Measurements from ENCODE around the gene ZNF468.
"Not testable (repeated sequence)": the region's sequence is repeated elsewhere in the genome, so short reads cannot be mapped to it uniquely, and the experiment has no call there.

ZNF468 gene

DNA sequence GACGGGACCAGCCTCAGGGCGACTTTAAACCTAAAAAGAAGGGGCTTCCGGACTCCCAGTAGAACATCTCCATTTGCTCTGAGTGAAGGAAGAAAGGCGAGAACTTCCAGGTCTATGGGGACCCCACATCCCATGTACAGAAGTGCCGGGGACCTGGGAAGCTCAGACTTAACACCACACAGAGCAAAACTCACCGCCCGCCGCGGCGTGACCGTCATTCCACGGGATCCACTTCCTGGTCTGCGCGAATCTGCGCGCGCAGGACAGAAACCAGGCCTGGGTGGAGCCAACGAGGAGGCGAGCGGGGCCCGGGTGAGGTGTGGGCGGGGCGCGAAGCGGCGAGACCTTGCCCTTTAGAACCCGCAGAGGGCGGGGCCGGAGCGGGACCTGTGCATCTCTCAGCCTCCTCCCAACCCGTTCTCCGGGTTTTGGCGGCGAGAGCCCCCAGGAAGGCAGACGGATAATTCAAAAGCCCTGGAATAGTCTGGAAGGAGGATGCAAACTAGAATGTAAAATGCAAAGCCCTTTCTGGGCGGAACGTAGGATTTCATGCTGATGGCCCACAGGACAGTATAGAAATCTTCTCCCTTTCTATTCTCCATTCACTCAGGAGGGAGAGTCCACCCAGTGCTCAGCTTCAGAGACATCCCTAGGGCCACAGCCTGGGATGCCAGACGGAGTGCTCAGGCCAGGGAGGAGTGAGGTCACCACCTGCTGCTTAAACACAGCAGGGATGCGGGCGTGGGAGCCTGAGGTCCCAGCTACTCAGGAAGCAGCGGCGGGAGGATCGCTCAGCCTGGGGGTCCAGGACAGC, at the start of gene ZNF468:
ZNF468 (minus strand) TSS at position 242 of the 814 bp plus-strand sequence. CDS start 3,347 bp downstream, outside the sequence.
- DNase-seq, result peak; percentile 79

DNA sequence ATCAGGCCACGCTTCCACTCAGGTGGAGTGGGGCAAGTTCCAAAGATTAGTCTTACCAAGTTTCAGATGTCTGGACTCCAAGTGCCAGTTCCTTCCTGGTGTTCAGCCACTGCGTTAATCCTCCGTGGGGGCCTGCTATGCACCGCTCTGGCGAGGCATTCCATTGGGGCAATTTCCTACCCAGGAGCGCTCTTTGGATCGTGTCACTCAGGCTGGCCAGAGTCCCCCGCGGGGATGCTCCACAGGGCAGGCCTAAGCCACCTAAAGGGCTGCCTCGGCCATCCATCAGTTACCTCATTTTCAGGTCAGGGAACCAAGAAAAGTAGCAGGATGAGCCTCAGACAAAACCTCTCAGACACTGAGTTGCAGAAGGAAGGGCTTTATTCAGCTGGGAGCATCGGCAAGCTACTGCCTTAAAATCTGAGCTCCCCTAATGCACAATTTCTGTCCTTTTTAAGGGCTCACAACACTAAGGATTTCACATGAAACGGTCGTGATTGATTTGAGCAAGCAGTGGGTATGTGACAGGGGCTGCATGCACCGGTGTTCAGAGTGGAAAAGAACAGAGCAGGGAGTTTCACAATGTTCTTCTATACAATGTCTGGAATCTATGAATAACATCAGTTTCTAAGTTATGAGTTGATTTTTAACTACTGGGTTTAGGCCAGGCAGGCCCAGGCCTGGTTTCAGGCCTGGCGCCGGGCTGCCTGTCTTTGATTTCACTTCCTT, 46.8 kb upstream of the ZNF468 start:
- not testable (repeated sequence) for DNase-seq

DNA sequence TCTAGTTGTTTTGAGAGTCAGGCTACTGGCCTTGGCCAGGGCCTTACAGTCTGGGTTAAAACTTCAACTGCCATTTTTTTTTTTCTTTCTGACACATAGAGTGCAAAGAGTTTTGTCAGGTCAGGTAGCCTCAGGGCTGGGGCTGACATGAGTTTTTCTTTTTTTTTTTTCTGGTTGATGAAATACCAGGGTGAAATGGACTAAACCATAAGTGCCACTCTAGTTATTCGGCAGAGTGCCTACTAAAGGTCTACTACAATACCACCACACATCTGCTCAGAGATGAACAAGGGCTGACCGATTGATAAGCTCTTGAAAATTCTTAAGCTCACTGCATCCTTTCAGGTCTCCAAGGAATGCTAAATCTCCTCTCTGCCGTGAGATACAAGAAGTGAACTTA, 44.4 kb upstream of the ZNF468 start:
- DNase-seq, result no peak

DNA sequence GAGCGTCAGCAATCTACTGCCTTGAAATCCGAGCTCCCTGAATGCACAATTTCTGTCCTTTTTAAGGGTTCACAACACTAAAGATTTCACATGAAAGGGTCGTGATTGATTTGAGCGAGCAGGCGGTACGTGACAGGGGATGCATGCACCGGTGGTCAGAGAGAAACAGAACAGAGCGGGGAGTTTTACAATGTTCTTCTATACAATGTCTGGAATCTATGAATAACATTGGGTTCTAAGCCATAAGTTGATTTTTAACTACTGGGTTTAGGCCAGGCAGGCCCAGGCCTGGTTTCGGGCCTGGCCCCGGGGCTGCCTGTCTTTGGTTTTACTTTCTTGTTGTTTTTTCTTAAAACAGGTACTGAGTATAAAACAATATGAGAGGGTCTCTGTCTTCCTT, 41.2 kb upstream of the ZNF468 start:
- not testable (repeated sequence) for DNase-seq

DNA sequence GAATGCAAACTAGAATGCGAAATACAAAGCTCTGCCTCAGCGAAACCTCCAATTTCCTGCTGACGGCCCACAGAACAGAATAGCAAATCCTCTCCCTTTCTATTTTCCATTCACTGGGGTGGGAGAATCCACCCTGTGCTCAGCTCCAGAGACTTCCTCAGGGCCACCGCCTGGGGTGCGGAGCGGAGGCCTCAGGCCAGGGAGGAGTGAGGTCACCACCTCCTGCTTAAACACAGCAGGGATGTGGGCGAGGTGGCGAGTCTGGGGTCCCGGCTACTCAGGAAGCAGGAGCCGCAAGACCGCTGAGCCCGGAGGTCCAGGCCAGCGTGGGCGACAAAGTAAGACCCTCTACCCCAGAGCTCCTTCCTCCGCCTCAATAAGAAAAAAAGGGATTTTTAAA, 40.7 kb upstream of the ZNF468 start:
- no peak for DNase-seq

DNA sequence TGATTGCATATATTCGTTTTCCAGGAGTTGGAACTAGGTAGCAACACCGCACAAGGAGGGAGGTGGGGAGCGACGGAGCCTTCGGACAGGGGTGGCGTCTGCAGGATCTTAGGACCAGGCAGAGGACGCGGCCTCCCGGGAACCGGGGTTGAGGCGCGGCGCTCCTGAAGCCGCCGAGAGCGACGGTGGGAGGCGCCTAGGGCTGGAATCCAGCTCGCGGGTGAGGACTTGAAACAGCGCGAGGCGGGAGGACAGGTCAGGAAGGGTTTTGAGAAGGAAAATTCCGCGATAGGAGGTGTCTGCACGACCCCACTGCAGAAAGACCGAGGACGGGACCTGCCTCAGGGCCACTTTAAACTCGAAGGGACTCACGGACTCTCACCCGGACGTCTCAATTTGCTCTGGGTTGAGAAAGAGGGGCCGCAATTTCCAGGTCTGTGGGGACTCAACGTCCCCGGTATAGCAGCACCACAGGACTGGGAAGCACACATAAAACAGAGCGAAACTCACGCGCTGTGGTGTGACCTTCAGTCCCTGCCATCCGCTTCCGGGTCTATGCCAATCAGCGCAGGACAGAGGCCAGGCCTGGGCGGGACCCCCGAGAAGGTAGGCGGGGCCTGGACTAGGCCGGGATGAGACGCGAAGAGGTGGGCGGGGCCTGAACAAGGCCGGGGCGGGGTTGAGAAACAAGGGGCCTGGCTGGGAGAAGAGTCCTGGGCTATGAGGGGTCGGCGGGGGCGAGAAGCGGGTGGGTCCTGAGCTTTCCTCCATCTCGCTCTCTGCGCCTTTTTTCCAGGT, 39.9 kb upstream of the ZNF468 start, which contains the start of gene ZNF320:
ZNF320 (minus strand) TSS at position 498 of the 798 bp plus-strand sequence. CDS start 7,380 bp downstream, outside the sequence.
- DNase-seq, result peak; percentile 99

DNA sequence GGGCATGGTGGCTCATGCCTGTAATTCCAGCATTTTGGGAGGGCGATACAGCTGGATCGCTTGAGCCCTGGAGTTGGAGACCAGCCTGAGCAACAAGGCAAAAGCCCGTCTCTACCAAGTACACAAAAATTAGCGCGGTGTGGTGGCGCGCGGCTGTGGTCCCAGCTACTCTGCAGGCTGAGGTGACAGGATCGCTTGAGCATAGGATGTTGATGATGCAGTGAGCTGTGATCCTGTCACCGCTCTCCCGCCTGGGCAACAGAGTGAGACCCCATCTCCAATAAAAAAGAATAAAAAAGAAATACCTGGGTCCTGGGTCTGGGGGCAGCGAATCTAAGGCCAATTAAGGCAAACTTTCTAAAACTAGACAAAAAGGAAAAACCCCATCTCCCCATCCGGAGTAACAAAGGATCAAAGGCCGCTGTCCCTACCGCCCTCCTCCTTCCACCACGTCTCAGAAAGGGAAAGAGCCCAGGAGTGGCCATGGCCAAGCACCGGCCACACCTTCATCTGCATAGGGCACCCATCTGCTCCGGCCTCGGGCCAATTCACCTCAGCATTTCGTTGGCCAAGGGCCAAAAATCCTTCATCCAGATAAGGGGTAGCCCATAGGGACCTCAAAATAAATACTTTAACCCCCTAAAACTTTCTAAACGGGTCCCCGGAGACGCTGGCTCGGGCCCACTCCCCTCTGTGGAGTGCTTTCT, 39.2 kb upstream of the ZNF468 start:
- peak; percentile 57 for DNase-seq

DNA sequence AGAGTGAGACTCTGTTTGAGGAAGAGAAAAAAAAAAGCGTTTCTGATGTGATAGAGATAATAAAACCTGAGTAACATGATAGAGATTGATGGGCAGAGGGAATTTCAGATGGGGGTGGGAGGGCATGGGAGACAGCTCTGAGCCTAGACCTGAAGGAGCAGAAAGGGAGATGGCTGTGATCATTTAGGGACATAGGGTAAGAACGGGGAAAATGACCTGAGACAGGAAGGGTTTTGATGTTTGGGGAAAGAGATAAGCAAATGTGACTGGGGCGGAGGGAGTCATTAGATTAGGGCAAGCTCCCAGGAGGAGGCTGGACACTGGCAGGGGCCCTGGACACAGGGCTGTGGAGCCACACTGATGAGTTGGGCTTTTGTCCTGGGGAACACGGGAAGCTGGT, 33.9 kb upstream of the ZNF468 start:
- no peak for DNase-seq

DNA sequence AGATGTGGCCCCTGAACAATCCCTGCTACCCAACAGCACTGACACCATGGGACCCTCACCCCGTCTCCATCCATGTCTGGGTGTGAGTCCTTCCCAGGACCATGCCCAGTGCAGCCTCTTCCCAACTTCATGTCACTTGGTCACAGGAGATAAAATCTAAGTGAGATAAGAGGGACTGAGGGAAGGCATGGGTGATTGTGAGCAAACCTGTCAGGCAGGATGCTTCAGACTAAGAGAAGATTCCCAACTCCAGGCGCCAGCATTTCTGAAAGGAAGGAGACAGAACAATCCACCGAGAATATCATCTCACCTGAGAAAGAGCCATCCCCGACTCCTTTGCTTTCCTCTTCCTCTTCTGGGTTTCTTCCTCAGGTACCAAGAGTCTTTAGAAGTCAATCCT, 32.5 kb upstream of the ZNF468 start:
- DNase-seq, result no peak

DNA sequence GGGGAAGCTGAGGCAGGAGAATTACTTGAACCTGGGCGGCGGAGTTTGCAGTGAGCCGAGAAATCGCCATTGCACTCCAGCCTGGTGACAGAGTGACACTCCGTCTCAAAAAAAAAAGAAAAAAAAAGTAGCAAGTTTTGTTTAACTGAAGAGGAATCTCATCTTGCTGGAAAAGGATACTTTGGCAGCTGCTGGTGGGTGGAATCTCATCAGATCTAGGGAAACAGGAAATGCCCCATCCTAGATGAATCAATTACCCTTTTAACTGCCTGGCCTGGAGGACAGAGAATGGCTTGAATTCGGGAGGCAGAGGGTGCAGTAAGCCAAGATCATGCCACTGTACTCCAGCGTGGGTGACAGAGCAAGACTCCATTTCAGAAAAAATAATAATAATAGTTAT, 31.7 kb upstream of the ZNF468 start:
- DNase-seq, result no peak

DNA sequence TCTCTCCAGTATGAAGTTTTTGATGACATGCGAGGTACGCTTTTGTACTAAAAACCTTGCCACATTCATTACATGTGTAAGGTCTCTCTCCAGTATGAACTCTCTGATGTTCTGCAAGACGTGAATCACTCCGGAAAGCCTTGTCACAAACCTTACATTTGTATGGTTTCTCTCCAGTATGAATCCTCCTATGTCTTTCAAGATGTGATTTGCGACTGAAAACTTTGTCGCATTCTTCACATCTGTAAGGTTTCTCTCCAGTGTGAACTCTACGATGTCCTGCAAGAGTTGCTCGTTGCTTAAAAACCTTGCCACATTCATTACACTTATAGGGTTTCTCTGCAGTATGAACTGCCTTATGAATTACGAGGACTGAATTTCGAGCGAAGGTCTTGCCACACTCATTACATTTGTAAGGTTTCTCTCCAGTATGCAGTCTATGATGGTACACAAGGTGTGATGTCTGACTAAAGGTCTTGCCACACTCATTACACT, 23.5 kb upstream of the ZNF468 start:
- DNase-seq, result no peak

DNA sequence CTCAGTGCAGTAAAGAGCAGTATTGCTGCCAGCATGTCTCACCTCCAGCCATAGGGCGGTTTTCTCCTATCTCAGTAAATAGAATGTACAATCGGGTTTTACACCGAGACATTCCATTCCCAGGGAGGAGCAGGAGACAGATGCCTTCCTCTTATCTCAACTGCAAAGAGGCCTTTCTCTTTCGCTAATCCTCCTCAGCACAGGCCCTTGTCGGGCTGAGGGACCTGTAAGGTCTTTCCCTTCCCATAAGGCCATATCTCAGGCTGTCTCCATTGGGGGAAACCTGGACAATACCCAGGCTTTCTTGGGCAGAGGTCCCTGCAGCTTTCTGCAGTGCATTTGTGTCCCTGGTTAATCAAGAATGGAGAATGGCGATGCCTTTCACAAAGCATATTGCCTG, 15.6 kb upstream of the ZNF468 start:
- not testable (repeated sequence) for DNase-seq

DNA sequence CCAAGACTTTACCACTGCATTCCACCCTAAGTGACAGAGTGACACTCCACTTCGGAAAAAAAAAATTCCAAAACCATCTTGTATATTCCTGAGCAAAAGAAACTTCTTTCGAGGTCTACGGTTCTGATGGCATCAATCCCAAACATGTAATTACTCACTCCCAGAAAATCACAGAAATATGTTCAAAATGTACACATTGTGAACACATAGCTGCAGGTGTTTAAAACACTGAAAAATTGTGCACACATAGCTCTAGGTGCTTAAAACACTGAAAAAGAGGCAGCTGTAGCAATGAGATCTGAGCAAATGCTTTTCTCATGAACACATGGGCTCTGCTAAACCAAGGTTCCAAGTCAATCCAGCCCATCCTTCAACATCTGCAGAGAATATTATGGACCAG, 14.0 kb upstream of the ZNF468 start:
- DNase-seq, result no peak

DNA sequence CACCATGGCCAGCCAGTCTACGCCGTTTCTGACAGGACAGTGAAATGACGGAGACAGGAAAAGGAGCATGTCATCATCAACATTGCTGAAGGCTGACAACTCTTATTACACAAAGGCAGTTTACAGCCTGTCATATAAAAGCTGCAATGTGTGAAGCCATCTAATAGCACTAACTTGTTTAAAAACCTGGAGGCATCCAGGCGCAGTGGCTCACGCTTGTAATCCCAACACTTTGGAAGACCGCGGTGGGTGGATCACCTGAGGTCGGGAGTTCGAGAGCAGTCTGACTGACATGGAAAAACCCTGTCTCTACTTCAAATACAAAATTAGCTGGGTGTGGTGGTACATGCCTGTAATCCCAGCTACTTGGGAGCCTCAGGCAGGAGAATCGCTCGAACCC, 10.6 kb upstream of the ZNF468 start:
- DNase-seq, result not testable (repeated sequence)

DNA sequence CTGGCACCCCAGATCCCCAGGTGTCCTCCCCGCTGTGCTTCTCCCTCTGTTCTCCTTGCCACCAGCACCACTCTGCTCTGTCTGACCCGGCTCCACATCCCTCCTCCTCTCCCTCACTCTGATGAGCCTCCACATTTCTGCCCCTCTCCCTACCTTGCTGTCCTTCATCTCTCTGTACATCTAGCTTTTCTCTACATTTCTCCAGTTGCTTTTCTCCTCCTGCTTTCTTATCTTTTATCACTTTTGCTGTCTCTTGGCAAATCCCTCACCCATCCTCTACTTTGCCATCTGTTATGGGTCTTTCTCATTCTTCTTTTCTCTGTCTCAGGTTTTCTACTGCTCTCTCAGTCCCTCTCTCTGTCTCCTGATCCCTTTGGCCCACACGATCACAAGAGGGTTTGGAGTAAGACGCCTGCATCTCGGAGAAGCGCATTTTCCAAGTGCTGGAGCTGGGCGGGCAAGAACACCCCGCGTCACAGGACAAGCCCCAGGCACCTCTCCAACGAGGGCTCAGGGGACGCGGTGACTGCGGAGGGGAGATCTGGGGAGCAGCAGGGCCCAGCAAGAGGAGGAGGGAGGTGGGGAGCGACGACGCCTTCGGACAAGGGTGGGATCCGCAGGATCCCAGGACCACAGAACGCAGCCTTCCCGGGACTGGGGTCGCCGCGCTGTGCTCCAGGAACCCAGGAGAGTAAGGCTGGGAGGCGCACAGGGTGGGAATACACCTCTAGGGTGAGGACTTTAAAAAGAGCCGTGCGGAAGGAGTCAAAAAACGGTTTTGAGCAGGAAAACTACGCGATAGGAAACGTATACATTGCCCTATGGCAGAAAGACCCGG, 660 bp downstream of the ZNF468 start:
- DNase-seq, result peak; percentile 10

DNA sequence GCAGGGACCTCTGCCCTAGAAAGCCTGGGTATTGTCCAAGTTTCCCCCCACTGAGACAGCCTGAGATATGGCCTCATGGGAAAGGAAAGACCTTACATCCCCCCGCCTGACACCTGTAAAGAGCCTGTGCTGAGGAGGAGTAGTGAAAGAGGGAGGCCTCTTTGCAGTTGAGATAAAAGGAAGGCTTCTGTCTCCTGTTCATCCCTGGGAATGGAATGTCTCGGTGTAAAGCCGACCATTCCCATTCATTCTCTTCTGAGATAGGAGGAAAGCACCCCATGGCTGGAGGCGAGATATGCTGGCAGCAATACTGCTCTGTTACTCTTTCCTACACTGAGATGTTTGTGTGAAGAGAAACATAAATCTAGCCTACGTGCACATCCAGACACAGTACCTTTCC, 10.1 kb downstream of the ZNF468 start:
- DNase-seq, result not testable (repeated sequence)

DNA sequence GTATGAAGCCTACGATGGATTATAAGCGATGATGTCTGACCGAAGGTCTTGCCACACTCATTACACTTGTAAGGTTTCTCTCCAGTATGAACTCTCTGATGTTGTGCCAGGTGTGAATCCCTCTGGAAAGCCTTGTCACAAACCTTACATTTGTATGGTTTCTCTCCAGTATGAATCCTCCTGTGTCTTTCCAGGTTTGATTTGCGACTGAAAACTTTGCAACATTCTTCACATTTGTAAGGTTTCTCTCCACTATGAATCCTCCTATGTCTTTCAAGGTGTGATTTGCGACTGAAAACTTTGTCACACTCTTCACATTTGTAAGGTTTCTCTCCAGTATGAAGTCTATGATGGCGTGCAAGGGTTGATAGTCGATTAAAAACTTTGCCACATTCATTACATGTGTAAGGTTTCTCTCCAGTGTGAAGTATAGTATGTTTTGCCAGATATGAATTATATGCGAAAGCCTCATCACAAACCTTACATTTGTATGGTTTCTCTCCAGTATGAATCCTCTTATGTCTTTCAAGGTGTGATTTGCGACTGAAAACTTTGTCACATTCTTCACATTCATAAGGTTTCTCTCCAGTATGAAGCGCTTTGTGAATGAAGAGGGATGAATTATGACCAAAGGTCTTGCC, 16.5 kb downstream of the ZNF468 start:
- not testable (repeated sequence) for DNase-seq

DNA sequence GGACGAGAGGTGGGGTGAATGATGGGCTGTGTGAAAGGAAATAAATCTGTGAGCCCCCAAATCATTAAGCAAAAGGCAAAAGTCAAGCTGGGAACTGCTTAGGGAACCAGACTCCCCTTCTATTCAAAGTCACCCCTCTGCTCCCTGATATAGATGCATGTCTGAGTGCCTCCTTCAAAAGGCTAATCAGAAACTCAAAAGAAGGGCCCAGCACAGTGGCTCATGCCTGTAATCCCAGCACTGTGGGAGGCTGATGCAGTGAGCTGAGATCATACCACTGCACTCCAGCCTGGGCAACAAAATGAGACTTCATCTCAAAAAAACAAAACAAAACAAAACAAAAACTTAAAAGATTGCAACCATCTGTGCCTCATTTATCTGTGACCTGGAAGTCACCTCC, 23.1 kb downstream of the ZNF468 start:
- DNase-seq, result not testable (repeated sequence)

DNA sequence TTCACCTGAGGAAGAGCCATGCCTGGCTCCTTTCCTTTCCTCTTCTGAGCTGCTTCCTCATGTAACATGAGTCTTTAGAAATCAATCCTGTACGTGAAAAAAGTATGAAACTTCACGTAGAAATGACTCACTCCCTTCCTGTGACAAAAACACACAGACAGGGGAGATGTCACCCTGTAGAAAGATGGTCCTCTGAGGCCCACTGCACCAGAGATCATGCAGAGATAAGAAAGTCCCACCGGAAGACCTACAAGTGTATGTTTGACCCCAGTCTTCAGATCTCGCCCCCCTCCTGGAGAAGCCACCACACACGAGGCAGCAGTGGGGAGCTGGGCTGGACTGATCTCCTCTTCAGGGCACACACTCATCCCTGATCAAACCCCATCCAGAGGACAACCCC, 23.9 kb downstream of the ZNF468 start:
- DNase-seq, result not testable (repeated sequence)

DNA sequence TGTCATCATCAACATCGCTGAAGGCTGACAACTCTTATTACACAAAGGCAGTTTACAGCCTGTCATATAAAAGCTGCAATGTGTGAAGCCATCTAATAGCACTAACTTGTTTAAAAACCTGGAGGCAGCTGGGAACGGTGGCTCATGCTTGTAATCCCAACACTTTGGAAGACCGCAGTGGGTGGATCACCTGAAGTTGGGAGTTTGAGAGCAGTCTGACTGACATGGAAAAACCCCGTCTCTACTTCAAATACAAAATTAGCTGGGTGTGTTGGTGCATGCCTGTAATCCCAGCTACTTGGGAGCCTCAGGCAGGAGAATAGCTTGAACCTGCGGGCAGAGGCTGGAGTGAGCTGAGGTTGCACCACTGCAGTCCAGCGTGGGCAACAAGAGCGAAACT, 27.6 kb downstream of the ZNF468 start:
- not testable (repeated sequence) for DNase-seq

DNA sequence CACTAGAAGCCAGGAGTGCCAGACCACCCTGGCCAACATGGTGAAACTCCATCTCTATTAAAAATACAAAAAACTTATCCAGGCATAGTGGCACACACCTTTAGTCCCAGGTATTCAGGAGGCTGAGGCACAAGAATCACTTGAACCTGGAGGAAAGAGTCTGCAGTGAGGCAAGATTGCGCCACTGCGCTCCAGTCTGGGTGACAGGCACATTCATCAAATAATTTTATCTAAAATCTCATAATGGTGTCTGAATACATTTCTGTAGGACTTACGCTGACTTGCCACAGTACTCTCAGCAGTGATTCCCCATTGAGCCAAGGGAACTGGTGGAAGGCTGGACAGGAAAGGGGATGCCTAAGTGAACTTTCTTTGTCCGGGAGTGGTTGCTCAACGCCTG, 31.7 kb downstream of the ZNF468 start:
- no peak for DNase-seq
